Naive thymus-derived CD8-positive, alpha-beta T cell (primary cell): ENCODE data around the gene OR4D5. TPM values are rescaled to one million over a fixed set of nuclear protein-coding genes. Genes with fewer than 3 reads are reported as not detected.

Experiments used
- ATAC-seq, 2 donors: fragments of 150-1000 bp; cut with Tn5 transposase in 1 of 2; sonication (Bioruptor Pico), chemical (Tn5 transposase) in 1 of 2; 1 replicate in 1 of 2; 2 replicates in 1 of 2; pipeline ENCODE4 v1.10.0; 2021; ENCODE audit warnings: mild to moderate bottlenecking in 2 of 2, moderate library complexity in 2 of 2
- POLR2A ChIA-PET: fragments of 350-600 bp; sonication (Branson Sonifier 250); formaldehyde crosslinking; loops from one replicate; lab custom pipeline; 2021; ENCODE audit warnings: antibody characterized with exemption; lab: Charles Lee
- DNase-seq, 10 donors: peaks; one replicate each; pipeline versions ENCODE4 v3.0.0 to v3.0.0-alpha.2; 2020 to 2022
- H3K27ac Mint-ChIP-seq, 10 donors: one replicate each; pipeline ENCODE4 v1.8.0; 2020 to 2022; ENCODE audit warnings: mild to moderate bottlenecking in 10 of 10, mixed read lengths in 10 of 10, moderate library complexity in 4 of 10, inconsistent platforms in 1 of 10
- H3K27me3 Mint-ChIP-seq, 5 donors: one replicate each; pipeline ENCODE4 v1.8.0; 2021 to 2022; ENCODE audit warnings: mixed read lengths in 5 of 5
- H3K36me3 Mint-ChIP-seq, 3 donors: one replicate each; pipeline ENCODE4 v1.8.0; 2020 to 2022; ENCODE audit warnings: mixed read lengths in 3 of 3, mild to moderate bottlenecking in 2 of 3, inconsistent platforms in 1 of 3
- H3K4me1 Mint-ChIP-seq, 4 donors: one replicate each; pipeline ENCODE4 v1.8.0; 2021 to 2022; ENCODE audit warnings: mixed read lengths in 4 of 4
- H3K4me3 Mint-ChIP-seq, 10 donors: one replicate each; pipeline ENCODE4 v1.8.0; 2020 to 2022; ENCODE audit warnings: mild to moderate bottlenecking in 10 of 10, mixed read lengths in 10 of 10, moderate library complexity in 6 of 10, inconsistent platforms in 1 of 10
- H3K9me3 Mint-ChIP-seq, 9 donors: one replicate each; pipeline ENCODE4 v1.8.0; 2020 to 2022; ENCODE audit warnings: mixed read lengths in 9 of 9, mild to moderate bottlenecking in 3 of 9, inconsistent platforms in 1 of 9, moderate library complexity in 1 of 9
- polyA plus RNA-seq, 3 donors: library from polyadenylated mRNA; unstranded; fragments of 300-500 nt; fragmentation: Illumina TruSeq; gene quantifications; one replicate each; pipeline ENCODE4 v1.2.3, GENCODE V29; 2021
- total RNA-seq, 8 experiments: library from RNA in 2 of 8; stranded (reverse) in 2 of 8; gene quantifications; one replicate each; pipeline ENCODE4 v1.2.3 and lab custom pipeline; 2021 to 2026

OR4D5 gene
- total and polyA plus RNA-seq, 5 experiments from 2014 or later, result not detected

GRCh38 chr11:123976770-123977560 is 37.5 kb downstream of the OR4D5 start:
- ATAC-seq (no peak), DNase-seq (no peak)
- Mint-ChIP-seq H3K27me3 (peaks cover 0 to 11% (median 4%) of the 10 kb centered on the region in 5 donors), H3K36me3 (no peaks in the 10 kb centered on the region), H3K9me3 (peaks cover 0 to 14% (median 0%) of the 10 kb centered on the region in 9 donors), H3K4me1 (no peaks in the 10 kb centered on the region), H3K27ac (no peak overlapping the region), H3K4me3 (no peak overlapping the region)
- POLR2A ChIA-PET, result no interaction called here

- Mint-ChIP-seq H3K9me3 (peaks cover 0 to 23% (median 4%) of the 10 kb centered on the region in 9 donors), H3K27me3 (peaks cover 1 to 12% (median 3%) of the 10 kb centered on the region in 5 donors), H3K27ac (no peak within 1 kb of the TSS), H3K36me3 (peaks cover 0 to 3% (median 0%) of the 10 kb centered on the region in 3 donors), H3K4me1 (no peaks in the 10 kb centered on the region), H3K4me3 (no peak within 1 kb of the TSS)
- ATAC-seq (no peak), DNase-seq (no peak)
- POLR2A ChIA-PET, result no interaction called here
Measured at GRCh38 chr11:123977731-123978347, 38.4 kb downstream of the OR4D5 start, which contains the start of gene OR10S1. OR10S1 (minus strand) TSS chr11:123977781; CDS start chr11:123977664, 117 bp downstream.

GRCh38 chr11:123979311-123979710 is 39.9 kb downstream of the OR4D5 start:
- POLR2A ChIA-PET, result no interaction called here
- H3K27ac Mint-ChIP-seq, result no peak overlapping the region
- peaks cover 0 to 23% (median 4%) of the 10 kb centered on the region in 5 donors for H3K27me3 Mint-ChIP-seq
- H3K36me3 Mint-ChIP-seq, result peaks cover 0 to 5% (median 0%) of the 10 kb centered on the region in 3 donors
- H3K4me1 Mint-ChIP-seq, result no peaks in the 10 kb centered on the region
- H3K9me3 Mint-ChIP-seq, result peaks cover 0 to 33% (median 7%) of the 10 kb centered on the region in 9 donors
- no peak for ATAC-seq
- DNase-seq, result no peak
- H3K4me3 Mint-ChIP-seq, result no peak overlapping the region

Other genes starting within 250 kb of the OR4D5 start
- gene ZNF202, start 198.0 kb upstream of the OR4D5 start, total RNA-seq, result 10 to 100 TPM; 27.0 to 30.4 TPM
- 10 to 100 TPM in 1 of 3 donors, 1 to 10 TPM in 2; 5.3 to 13.2 (median 6.6) TPM for gene ZNF202, start 198.0 kb upstream of the OR4D5 start, polyA plus RNA-seq
- not detected for gene OR6X1, start 185.1 kb upstream of the OR4D5 start, total RNA-seq
- gene OR6X1, start 185.1 kb upstream of the OR4D5 start, polyA plus RNA-seq, result not detected
- gene OR6M1, start 133.3 kb upstream of the OR4D5 start, total RNA-seq, result not detected
- gene OR6M1, start 133.3 kb upstream of the OR4D5 start, polyA plus RNA-seq, result not detected
- gene TMEM225, start 53.9 kb upstream of the OR4D5 start, total RNA-seq, result not detected
- not detected for gene TMEM225, start 53.9 kb upstream of the OR4D5 start, polyA plus RNA-seq
- gene OR8D4, start 37.5 kb upstream of the OR4D5 start, total RNA-seq, result not detected
- not detected for gene OR8D4, start 37.5 kb upstream of the OR4D5 start, polyA plus RNA-seq
- not detected for gene OR6T1, start 4.2 kb downstream of the OR4D5 start, total RNA-seq
- gene OR6T1, start 4.2 kb downstream of the OR4D5 start, polyA plus RNA-seq, result not detected
- gene OR10S1, start 38.2 kb downstream of the OR4D5 start, total RNA-seq, result not detected
- not detected for gene OR10S1, start 38.2 kb downstream of the OR4D5 start, polyA plus RNA-seq
- not detected for gene OR10G6, start 55.5 kb downstream of the OR4D5 start, total RNA-seq
- gene OR10G6, start 55.5 kb downstream of the OR4D5 start, polyA plus RNA-seq, result not detected
- not detected for gene OR10G4, start 73.4 kb downstream of the OR4D5 start, total RNA-seq
- gene OR10G4, start 73.4 kb downstream of the OR4D5 start, polyA plus RNA-seq, result not detected
- not detected for gene OR10G9, start 83.4 kb downstream of the OR4D5 start, total RNA-seq
- not detected for gene OR10G9, start 83.4 kb downstream of the OR4D5 start, polyA plus RNA-seq
- not detected for gene OR10G8, start 87.2 kb downstream of the OR4D5 start, total RNA-seq
- gene OR10G8, start 87.2 kb downstream of the OR4D5 start, polyA plus RNA-seq, result not detected
- not detected for gene OR10G7, start 101.7 kb downstream of the OR4D5 start, total RNA-seq
- gene OR10G7, start 101.7 kb downstream of the OR4D5 start, polyA plus RNA-seq, result not detected
- 1 to 10 TPM; 7.9 to 8.9 TPM for gene VWA5A, start 175.8 kb downstream of the OR4D5 start, total RNA-seq
- 10 to 100 TPM in 1 of 3 donors, 1 to 10 TPM in 2; 5.8 to 10.8 (median 9.1) TPM for gene VWA5A, start 175.8 kb downstream of the OR4D5 start, polyA plus RNA-seq
- not detected for gene OR10D3, start 243.7 kb downstream of the OR4D5 start, total RNA-seq
- not detected for gene OR10D3, start 243.7 kb downstream of the OR4D5 start, polyA plus RNA-seq